NCI-H2227 (cell line): Measurements from ENCODE around the gene RPS4Y1.
A peak's percentile ranks its signal among the peaks of the same experiment; 100 is the strongest.
"Not testable (repeated sequence)": the region's sequence is repeated elsewhere in the genome, so short reads cannot be mapped to it uniquely, and the experiment has no call there.

Experiments
- DNase-seq: peaks from one replicate; lab custom pipeline; 2025; ENCODE audit not compliant: unreplicated experiment; lab: John Stamatoyannopoulos, UW

Gene RPS4Y1

GRCh38 chrY:2841471-2841893 is at the start of gene RPS4Y1:
TSS of gene RPS4Y1 (plus strand) at chrY:2841602. CDS start at chrY:2841625, 23 bp downstream.
- peak; percentile 59 for DNase-seq

GRCh38 chrY:2796977-2797523 is 44.4 kb upstream of the RPS4Y1 start:
- no peak for DNase-seq

DNA sequence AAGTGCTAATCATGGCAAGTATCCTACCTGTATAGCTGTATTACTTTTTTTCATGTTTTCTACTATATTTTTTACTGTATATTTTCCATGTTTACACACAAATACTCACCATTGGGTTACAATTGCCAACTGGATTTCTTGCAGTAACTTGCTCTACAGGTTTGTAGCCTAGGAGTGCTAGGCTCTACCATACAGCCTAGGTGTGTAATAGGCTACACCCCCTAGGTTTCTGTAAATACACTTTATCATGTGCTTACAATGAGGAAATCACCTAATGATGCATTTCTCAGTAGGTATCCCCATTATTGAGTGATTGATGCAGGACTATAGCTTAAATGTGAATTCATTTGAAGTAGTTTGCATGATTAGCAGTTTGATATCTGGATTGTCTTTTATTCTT is 43.4 kb upstream of the RPS4Y1 start:
- DNase-seq, result no peak

DNA sequence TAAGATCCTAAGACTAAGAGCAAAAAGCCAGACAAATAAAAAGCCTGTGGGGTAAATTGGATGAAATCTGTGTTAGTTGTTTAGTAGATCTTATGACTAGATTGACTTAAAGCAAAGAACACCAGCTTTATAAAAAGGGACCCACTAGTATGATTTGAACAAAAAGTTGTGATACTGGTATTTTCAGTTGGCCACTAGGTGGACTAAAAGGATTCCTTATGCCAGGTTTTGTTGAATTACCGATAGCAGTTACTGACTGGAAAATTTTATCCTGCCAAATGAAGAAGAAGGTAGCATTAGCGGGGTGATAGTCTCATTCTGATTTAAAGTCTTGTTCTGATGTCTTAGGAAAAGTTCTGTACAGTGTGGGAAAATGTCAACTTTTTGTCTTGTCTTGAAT is 41.2 kb upstream of the RPS4Y1 start:
- DNase-seq, result no peak

GRCh38 chrY:2817146-2817896 is 24.1 kb upstream of the RPS4Y1 start:
- DNase-seq, result not testable (repeated sequence)

DNA sequence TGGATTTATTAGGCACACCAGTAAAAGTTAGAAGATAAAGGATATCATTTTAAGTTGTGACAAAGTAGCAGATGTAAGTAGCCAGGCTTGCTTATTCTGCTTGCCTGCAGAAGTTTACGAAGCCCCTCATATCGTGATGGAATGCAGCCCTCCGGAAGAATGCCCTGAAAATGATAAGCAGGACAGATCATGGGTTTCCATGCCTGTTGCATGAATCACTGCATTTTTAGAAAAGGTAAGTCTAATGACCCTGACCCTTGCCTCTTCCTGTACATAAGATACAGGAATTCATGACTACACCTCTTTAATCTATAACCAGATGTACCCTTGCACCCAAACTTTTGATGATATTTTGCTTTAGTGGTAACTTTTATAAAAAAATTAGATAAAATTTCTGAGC is 16.9 kb upstream of the RPS4Y1 start:
- no peak for DNase-seq

- DNase-seq, result no peak
These were observed 12.9 kb upstream of the RPS4Y1 start for GRCh38 chrY:2828497-2828896.

GRCh38 chrY:2835230-2835629 is 6.2 kb upstream of the RPS4Y1 start:
- no peak for DNase-seq

- no peak for DNase-seq
These were observed 4.3 kb upstream of the RPS4Y1 start for GRCh38 chrY:2837078-2837477.

- DNase-seq, result no peak
These were observed 3.5 kb upstream of the RPS4Y1 start for GRCh38 chrY:2837932-2838331.

- no peak for DNase-seq
These were observed 5.4 kb downstream of the RPS4Y1 start for GRCh38 chrY:2846791-2847190.

- no peak for DNase-seq
These were observed 7.0 kb downstream of the RPS4Y1 start for GRCh38 chrY:2848384-2848783.

DNA sequence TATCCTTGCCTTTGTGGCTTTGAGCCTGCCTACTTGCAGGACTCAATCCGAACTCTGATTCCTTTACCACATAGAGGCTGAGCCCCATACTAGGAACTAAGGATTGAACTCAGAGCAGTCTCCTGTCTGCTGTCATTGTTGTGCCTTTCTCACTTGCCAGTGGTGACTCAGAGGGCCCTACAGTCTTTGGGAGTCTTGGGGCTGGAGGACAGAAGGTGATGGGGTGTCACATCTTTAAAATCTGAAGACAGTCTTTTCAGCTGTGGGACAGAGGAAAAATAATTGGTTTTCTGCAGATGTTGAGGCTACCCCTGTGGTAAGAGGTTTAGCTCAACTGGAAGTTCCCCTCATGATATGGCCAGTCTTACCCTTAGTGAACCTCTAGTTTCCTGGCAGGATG is 8.0 kb downstream of the RPS4Y1 start:
- no peak for DNase-seq

GRCh38 chrY:2854145-2854774 is 12.9 kb downstream of the RPS4Y1 start:
- DNase-seq, result no peak

DNA sequence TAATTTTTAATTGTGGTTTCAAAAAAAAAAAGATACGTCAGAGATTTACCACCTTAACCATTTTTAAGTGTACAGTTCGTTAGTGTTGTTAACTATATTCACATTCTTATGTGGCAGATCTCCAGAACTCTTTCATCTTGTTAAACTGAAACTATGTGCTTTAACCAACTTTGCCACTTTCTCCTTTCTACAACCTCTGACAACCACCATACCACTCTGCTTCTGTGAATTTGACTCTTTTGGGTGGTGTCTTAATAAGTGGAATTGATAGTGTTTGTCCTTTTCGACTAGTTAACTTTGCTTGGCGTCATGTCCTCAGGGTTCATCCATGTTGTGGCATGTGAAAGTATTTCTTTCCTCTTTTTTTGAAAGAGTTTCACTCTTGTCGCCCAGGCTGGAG is 15.7 kb downstream of the RPS4Y1 start:
- no peak for DNase-seq

DNA sequence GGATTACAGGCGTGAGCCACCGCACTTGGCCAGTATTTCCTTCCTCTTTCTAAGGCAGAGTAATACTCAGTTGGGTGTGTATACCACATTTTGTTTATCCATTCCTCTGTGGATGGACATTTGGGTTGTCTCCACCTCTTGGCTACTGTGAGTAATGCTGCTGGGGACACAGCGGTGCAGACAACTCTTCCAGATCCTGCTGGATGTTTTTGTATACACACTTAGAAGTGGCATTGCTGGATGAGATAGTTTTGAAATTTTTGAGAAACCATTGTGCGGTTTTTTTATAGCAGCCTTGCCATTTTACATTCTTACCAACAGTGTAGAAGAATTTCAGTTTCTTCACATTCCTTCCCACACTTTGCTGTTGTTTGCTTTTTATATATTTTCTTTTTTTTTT is 16.3 kb downstream of the RPS4Y1 start:
- no peak for DNase-seq

- no peak for DNase-seq
These were observed 18.4 kb downstream of the RPS4Y1 start for GRCh38 chrY:2859782-2860181.

DNA sequence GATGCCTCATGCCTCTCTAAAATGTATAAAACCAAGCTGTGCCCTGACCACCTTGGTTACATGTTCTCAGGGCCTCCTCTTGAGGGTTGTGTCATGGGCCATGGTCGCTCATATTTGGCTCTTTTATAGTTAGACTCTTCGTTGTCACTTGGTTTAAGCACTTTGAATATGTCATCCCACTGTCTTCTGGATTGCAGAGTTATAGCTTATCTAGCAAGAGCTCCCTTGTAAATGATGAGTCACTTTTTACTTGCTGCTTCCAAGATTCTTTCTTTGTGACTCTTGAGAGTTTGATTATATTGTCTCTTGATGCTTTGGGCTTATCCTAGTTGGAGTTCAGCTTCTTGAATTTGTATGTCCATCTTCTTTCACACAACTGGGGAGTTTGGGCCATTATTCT is 19.1 kb downstream of the RPS4Y1 start:
- no peak for DNase-seq

DNA sequence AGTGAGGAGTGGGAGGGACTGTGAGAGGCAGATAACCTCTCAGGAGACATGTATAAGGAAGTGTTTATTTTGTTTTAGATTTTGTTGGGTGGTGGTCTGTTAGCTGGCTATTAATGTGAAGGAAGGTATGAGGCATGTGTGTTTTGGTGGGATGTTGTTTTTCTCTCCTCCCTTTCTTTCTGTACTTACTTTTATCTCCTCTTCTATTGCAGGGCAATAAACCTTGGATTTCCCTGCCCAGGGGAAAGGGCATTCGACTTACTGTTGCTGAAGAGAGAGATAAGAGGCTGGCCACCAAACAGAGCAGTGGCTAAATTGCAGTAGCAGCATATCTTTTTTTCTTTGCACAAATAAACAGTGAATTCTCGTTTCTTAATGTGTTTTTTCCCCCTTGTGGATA is 25.2 kb downstream of the RPS4Y1 start:
- DNase-seq, result no peak

DNA sequence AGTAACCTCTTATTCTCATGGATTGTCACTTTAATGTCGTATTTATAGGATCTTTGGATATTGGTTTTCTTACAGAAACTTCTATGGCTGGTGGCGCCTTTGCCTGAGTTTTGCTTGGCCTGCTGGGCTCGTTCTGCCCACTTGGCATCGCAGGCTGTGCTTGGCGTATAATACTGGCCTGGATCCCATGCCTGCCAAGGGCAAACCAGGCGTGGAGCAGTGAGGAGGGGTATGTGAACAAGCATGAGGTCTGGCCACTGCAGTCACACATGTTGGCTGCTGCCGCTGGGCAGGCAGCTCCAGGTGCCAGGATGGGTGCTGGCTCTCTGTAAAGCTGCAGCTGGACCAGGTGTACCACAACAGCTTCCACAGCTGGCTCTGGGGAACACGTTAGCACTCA is 26.1 kb downstream of the RPS4Y1 start:
- DNase-seq, result no peak

DNA sequence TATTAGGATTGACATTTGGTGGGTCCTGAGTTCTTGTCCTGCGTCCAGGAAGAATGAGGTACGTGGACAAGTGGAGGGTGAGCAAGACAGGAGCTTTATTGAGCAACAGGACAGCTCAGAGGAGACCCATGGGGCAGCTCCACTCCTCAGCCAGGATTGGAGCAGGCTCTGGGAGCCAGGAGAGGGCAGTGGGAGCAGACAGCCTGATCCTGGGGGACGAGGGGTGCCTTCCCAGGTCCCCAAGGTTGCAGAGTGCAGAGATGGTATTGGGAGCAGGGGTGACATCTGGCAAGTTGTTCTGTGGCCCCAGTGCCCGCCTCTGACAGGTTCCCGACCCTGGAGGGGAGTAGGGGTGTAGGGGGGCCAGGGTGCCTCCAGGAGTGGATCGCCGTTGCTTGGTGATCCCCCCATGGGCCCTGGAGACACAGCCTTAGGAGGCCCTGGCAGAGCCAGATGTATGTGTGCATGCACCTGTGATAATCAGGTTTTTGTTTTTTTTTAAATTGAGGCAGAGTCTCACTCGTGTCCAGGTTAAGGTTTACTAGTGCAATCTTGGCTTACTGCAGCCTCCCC is 26.7 kb downstream of the RPS4Y1 start:
- no peak for DNase-seq

- not testable (repeated sequence) for DNase-seq
These were observed 30.8 kb downstream of the RPS4Y1 start for GRCh38 chrY:2872234-2872633.
